Measurements from ENCODE around the gene TNIP1. TPM values are rescaled to one million over a fixed set of nuclear protein-coding genes. Genes with fewer than 3 reads are reported as not detected.

Gene TNIP1
- total and polyA plus RNA-seq, 10 donors: 67.7 to 260 (median 199) TPM

GRCh38 chr5:151020304-151021110 lies 60.3 kb downstream of the TNIP1 start, which contains the start of gene GPX3:
Gene GPX3 (plus strand): TSS chr5:151020591. CDS start chr5:151020655, 64 bp downstream.
- H3K36me3 ChIP-seq: peaks cover 0 to 32% (median 0%) of the 10 kb centered on the region in 6 donors
- 2 to 4% (median 3%) methylated on average over 27 to 54 of the region's 54 CpGs for WGBS, 5 donors
- peak within 1 kb of the TSS; percentile 42 to 80 (median 54) for H3K4me3 ChIP-seq
- TF ChIP-seq POLR2A (IDR thresholded peaks at IDR 0.05): peak in 2 of 3 donors; percentile 48 to 75
- peak; percentile 91 to 96 (median 95) for TF ChIP-seq POLR2AphosphoS5 (IDR thresholded peaks at IDR 0.05)
- TF ChIP-seq CTCF (IDR thresholded peaks at IDR 0.05 in 8 of 11, conservative IDR thresholded peaks at IDR 0.05 in 3 of 11): no peak
- no peaks in the 10 kb centered on the region for H3K9me3 ChIP-seq
- peak within 1 kb of the TSS in 7 of 8 donors; percentile 82 to 89 (median 85) for H3K27ac ChIP-seq
- peaks cover 7 to 86% (median 52%) of the 10 kb centered on the region in 6 donors for H3K4me1 ChIP-seq
- DNase-seq: peak; percentile 93
- H3K27me3 ChIP-seq (replicated peaks in 1 of 7): peaks cover 0 to 9% (median 0%) of the 10 kb centered on the region in 7 donors
- intact Hi-C loops (cut with DNase I; ENCODE audit: low total_unique reads): no loop called here

- peaks cover 0 to 9% (median 0%) of the 10 kb centered on the region in 7 donors for H3K27me3 ChIP-seq (replicated peaks in 1 of 7)
- intact Hi-C loops (cut with DNase I; ENCODE audit: low total_unique reads): no loop called here
- TF ChIP-seq CTCF (IDR thresholded peaks at IDR 0.05 in 8 of 11, conservative IDR thresholded peaks at IDR 0.05 in 3 of 11): no peak
- DNase-seq: no peak
- 89 to 97% (median 92%) methylated on average over 2 of the region's 2 CpGs for WGBS, 5 donors
- peak overlapping the region in 3 of 8 donors; percentile 84 to 88 (median 85) for H3K27ac ChIP-seq
- H3K4me1 ChIP-seq: peaks cover 4 to 78% (median 43%) of the 10 kb centered on the region in 6 donors
- no peak overlapping the region for H3K4me3 ChIP-seq
- H3K36me3 ChIP-seq: peaks cover 0 to 20% (median 0%) of the 10 kb centered on the region in 6 donors
- H3K9me3 ChIP-seq: no peaks in the 10 kb centered on the region
Measured at GRCh38 chr5:151019331-151019730, 61.5 kb downstream of the TNIP1 start.

- Histone ChIP-seq H3K27ac (peak overlapping the region in 1 of 8 donors; percentile 17), H3K4me1 (peaks cover 0 to 73% (median 39%) of the 10 kb centered on the region in 6 donors), H3K9me3 (no peaks in the 10 kb centered on the region), H3K4me3 (no peak overlapping the region), H3K27me3 (replicated peaks in 1 of 7) (peaks cover 0 to 9% (median 0%) of the 10 kb centered on the region in 7 donors), H3K36me3 (peaks cover 0 to 17% (median 0%) of the 10 kb centered on the region in 6 donors)
- no peak for DNase-seq
- TF ChIP-seq POLR2A (IDR thresholded peaks at IDR 0.05): no peak
- TF ChIP-seq POLR2AphosphoS5 (IDR thresholded peaks at IDR 0.05): no peak
- no peak for TF ChIP-seq CTCF (IDR thresholded peaks at IDR 0.05 in 8 of 11, conservative IDR thresholded peaks at IDR 0.05 in 3 of 11)
- WGBS, 5 donors: 21 to 50% (median 37%) methylated on average over 2 of the region's 2 CpGs
- intact Hi-C loops (cut with DNase I; ENCODE audit: low total_unique reads): no loop called here
Measured at GRCh38 chr5:151018846-151019245, 62.0 kb downstream of the TNIP1 start.

GRCh38 chr5:151017897-151018296 lies 62.9 kb downstream of the TNIP1 start:
- Histone ChIP-seq H3K27me3 (replicated peaks in 1 of 7) (peaks cover 0 to 9% (median 0%) of the 10 kb centered on the region in 7 donors), H3K36me3 (peaks cover 0 to 14% (median 0%) of the 10 kb centered on the region in 6 donors), H3K27ac (no peak overlapping the region), H3K4me1 (peaks cover 0 to 63% (median 30%) of the 10 kb centered on the region in 6 donors), H3K4me3 (no peak overlapping the region), H3K9me3 (no peaks in the 10 kb centered on the region)
- no peak for DNase-seq
- 87 to 96% (median 89%) methylated on average over 2 of the region's 2 CpGs for WGBS, 5 donors
- intact Hi-C loops (cut with DNase I; ENCODE audit: low total_unique reads): no loop called here
- no peak for TF ChIP-seq POLR2AphosphoS5 (IDR thresholded peaks at IDR 0.05)
- no peak for TF ChIP-seq CTCF (IDR thresholded peaks at IDR 0.05 in 8 of 11, conservative IDR thresholded peaks at IDR 0.05 in 3 of 11)
- no peak for TF ChIP-seq POLR2A (IDR thresholded peaks at IDR 0.05)

Measured in spleen (tissue), 11 donors.